Breast epithelium (tissue), 4 donors: ENCODE data around the gene IL1R2. TPM values are rescaled to one million over a fixed set of nuclear protein-coding genes. Genes with fewer than 3 reads are reported as not detected.
"Not testable (repeated sequence)": the region's sequence is repeated elsewhere in the genome, so short reads cannot be mapped to it uniquely, and the experiment has no call there.

Experiments used
- DNase-seq, 2 donors: peaks; one replicate each; pipeline ENCODE4 v3.0.0-alpha.2; 2019; ENCODE audit warnings: low spot score in 2 of 2
- H3K27ac ChIP-seq, 2 donors: fragments of 200-600 bp; sonication (generic) in 1 of 2; one replicate each; pipeline ENCODE4 v1.5.1; 2016 to 2019; ENCODE audit warnings: mild to moderate bottlenecking in 1 of 2
- H3K27me3 ChIP-seq, 2 donors: fragments of 200-600 bp; sonication (generic) in 1 of 2; one replicate each; pipeline versions ENCODE4 v1.5.1 to v1.6.0; 2017 to 2019; ENCODE audit warnings: control low read depth in 1 of 2, mild to moderate bottlenecking in 1 of 2
- H3K36me3 ChIP-seq: fragments of 200-600 bp; one replicate; pipeline ENCODE4 v1.5.1; 2019
- H3K4me1 ChIP-seq, 2 donors: fragments of 200-600 bp; sonication (generic); one replicate each; pipeline ENCODE4 v1.5.1; 2016 to 2019; ENCODE audit warnings: control low read depth in 1 of 2
- H3K4me3 ChIP-seq, 3 donors: fragments of 200-600 bp; sonication (generic); 1 replicate in 2 of 3; 2 replicates in 1 of 3; pipeline ENCODE4 v1.5.1; 2016 to 2019; ENCODE audit warnings: mild to moderate bottlenecking in 3 of 3, moderate library complexity in 2 of 3
- H3K9me3 ChIP-seq, 2 donors: fragments of 200-600 bp; sonication (generic) in 1 of 2; one replicate each; pipeline ENCODE4 v1.5.1; 2016 to 2019; ENCODE audit warnings: control low read depth in 1 of 2
- POLR2A ChIP-seq: fragments of 450-650 bp; IDR thresholded peaks from one replicate; pipeline ENCODE4 v1.6.1; 2016; ENCODE audit warnings: antibody characterized with exemption, mild to moderate bottlenecking, moderate library complexity
- POLR2AphosphoS5 ChIP-seq, 3 donors: sonication (generic); formaldehyde crosslinking; IDR thresholded peaks; one replicate each; pipeline ENCODE4 v1.6.1; 2017; ENCODE audit warnings: antibody characterized with exemption in 3 of 3
- intact Hi-C: fragments of 100-400 bp; cut with DNase I; formaldehyde crosslinking; loops from one replicate; pipeline ENCODE4 v1.15.1; 2023; ENCODE audit warnings: low total_unique reads
- total RNA-seq, 3 donors: library from RNA; depleted of rRNA; stranded (reverse); fragments of >200 nt; gene quantifications; one replicate each; pipeline ENCODE4 v1.1.0, GENCODE V29; 2016
- TF ChIP-seq, protein P1 (sequence below), 3 donors: fragments of 450-650 bp; IDR thresholded peaks; one replicate each; pipeline ENCODE4 v1.5.1; 2016 to 2017; ENCODE audit warnings: antibody characterized with exemption in 3 of 3, mild to moderate bottlenecking in 3 of 3, moderate library complexity in 3 of 3

The IL1R2 gene
- total RNA-seq, 3 donors from 2014 or later, result 8.2 to 9.8 (median 8.2) TPM

DNA sequence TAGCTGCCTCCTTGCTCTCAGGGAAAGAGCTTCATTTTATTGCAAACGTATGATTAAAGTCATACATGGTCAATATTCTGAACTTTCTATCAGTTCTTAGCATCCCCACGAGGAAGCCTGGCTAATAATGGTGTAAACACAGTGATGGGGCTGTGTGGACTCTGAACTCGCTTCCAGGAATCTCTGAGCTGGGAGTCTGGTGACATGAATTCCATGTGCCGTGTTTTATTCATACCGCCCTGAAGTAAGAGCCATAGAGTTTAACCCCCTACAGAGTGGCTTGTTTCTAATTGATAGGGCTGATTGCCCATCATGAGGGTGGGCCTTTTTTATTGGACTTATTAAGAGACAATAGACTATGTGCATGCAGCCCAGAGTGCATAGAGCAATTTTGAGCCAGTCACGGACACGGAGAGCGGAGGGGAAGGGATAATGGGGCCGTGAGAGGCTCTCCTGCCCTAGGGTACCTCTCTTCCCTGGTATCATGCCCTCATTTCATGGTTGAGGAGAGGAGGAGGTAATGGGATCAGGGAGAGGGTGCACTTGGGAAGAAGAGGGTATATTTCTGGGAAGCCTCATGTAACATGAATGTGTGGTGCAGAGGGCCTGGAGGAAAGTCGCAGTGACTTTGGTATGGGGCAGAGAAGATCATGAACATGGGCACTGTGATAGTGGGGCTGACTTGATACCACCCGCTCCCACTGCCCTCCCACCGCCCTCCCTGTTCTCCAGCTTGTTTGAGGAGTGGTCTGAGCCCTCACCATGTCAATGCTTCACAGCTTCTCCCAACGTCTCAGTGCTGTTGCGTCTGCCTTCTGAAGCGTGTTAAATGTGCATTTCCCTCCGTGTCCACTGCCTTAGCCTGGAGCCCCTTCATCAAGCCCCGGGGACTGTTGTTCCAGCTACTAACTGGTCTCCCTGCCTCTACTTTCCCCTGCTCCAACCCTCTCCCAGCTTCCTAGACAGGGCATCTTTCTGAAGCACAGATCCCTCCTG, 73.2 kb downstream of the IL1R2 start:
- Histone ChIP-seq H3K4me1 (peaks cover 2 to 21% of the 10 kb centered on the region in 2 donors), H3K36me3 (no peaks in the 10 kb centered on the region), H3K9me3 (no peaks in the 10 kb centered on the region), H3K4me3 (peak overlapping the region in 1 of 3 donors; percentile 24), H3K27me3 (no peaks in the 10 kb centered on the region), H3K27ac (peak overlapping the region; percentile 91 to 97)
- intact Hi-C loops, result loop anchor here (10.0 kb wide), 1 partner anchor 80 kb away; the partner anchor contains the start of gene IL1R1
- DNase-seq, result no peak
- no peak for TF ChIP-seq POLR2AphosphoS5 (IDR thresholded peaks at IDR 0.05)
- TF ChIP-seq, protein P1, sequence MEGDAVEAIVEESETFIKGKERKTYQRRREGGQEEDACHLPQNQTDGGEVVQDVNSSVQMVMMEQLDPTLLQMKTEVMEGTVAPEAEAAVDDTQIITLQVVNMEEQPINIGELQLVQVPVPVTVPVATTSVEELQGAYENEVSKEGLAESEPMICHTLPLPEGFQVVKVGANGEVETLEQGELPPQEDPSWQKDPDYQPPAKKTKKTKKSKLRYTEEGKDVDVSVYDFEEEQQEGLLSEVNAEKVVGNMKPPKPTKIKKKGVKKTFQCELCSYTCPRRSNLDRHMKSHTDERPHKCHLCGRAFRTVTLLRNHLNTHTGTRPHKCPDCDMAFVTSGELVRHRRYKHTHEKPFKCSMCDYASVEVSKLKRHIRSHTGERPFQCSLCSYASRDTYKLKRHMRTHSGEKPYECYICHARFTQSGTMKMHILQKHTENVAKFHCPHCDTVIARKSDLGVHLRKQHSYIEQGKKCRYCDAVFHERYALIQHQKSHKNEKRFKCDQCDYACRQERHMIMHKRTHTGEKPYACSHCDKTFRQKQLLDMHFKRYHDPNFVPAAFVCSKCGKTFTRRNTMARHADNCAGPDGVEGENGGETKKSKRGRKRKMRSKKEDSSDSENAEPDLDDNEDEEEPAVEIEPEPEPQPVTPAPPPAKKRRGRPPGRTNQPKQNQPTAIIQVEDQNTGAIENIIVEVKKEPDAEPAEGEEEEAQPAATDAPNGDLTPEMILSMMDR (IDR thresholded peaks at IDR 0.05), result no peak
- no peak for TF ChIP-seq POLR2A

DNA sequence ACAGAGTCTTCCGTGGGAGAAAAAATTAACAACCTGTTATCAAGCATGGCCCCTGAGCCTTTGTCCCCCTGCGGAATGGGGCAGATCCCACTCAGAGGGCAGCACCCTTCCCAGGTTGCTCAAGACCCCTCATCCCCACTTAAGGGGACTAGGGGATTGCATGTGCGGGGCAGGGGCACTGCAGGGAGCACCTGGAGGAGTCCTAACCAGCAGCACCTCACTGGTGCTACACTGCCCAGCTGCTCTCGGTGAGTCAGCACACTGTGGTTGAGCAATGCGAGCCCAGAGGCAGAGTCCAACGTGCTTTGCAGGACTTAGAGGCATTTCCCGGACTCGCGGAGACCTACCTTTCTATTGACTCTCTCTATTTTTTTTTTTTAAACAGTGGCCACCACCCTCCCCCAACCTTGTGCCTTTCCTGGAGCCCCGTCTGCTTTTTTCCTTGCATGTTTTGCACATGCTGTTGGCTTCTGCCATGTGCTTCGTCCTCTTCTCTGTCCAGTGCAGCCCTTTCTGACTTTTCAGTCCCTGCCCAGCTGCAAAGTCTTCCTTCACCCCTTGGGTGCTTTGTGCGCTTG, 74.0 kb downstream of the IL1R2 start:
- intact Hi-C loops, result loop anchor here (10.0 kb wide), 1 partner anchor 79 kb away; the partner anchor contains the start of gene IL1R1
- TF ChIP-seq POLR2A (no peak), POLR2AphosphoS5 (IDR thresholded peaks at IDR 0.05) (no peak)
- TF ChIP-seq, protein P1 (IDR thresholded peaks at IDR 0.05), result no peak
- no peak overlapping the region for H3K4me3 ChIP-seq
- peaks cover 2 to 21% of the 10 kb centered on the region in 2 donors for H3K4me1 ChIP-seq
- H3K36me3 ChIP-seq, result no peaks in the 10 kb centered on the region
- H3K27me3 ChIP-seq, result no peaks in the 10 kb centered on the region
- peak overlapping the region; percentile 91 to 97 for H3K27ac ChIP-seq
- DNase-seq, result no peak
- no peaks in the 10 kb centered on the region for H3K9me3 ChIP-seq

DNA sequence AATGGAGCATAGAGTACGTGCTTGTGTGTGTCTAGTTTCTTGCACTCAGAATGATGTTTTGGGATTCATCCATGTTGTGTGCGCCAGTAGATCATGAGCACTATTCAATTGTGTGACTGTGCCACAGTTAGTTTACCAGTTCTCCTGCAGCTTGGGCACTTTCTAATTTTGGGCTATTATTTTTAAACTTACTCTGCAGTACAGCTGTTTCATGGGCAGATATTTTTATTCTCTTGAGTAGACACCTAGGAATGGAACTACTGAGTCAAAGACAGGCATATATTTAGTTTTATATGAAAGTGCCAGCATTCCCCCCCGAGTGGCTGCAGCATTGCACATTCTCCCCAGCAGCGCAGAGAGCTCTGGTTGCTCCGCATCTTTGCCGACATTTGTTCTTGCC, 74.8 kb downstream of the IL1R2 start:
- Histone ChIP-seq H3K4me1 (peaks cover 2 to 21% of the 10 kb centered on the region in 2 donors), H3K27ac (no peak overlapping the region), H3K4me3 (no peak overlapping the region), H3K9me3 (no peaks in the 10 kb centered on the region), H3K36me3 (no peaks in the 10 kb centered on the region), H3K27me3 (no peaks in the 10 kb centered on the region)
- intact Hi-C loops, result loop anchor here (10.0 kb wide), 1 partner anchor 78 kb away; the partner anchor contains the start of gene IL1R1
- TF ChIP-seq POLR2A, result no peak
- no peak for TF ChIP-seq POLR2AphosphoS5 (IDR thresholded peaks at IDR 0.05)
- TF ChIP-seq, protein P1 (IDR thresholded peaks at IDR 0.05), result no peak
- DNase-seq, result no peak

DNA sequence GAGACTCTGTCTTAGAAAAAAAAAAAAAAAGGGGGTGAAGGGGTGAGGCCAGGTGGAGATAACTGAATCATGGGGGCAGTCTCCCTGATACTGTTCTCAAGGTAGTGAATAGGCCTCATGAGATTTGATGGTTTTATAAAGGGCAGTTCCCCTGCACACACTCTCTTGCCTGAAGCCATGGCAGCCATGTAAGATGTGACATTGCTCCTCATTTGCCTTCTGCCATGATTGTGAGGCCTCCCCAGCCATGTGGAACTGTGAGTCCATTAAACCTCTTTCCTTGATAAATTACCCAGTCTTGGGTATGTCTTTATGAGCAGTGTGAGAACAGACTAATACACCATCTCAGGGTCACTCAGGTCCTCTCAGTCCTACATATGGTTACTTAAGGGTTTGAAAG, 76.4 kb downstream of the IL1R2 start:
- not testable (repeated sequence) for H3K4me3 ChIP-seq, H3K36me3 ChIP-seq, H3K27me3 ChIP-seq, DNase-seq, H3K9me3 ChIP-seq, H3K27ac ChIP-seq
- H3K4me1 ChIP-seq, result peaks cover 2 to 21% of the 10 kb centered on the region in 2 donors
- intact Hi-C loops, result loop anchor here (10.0 kb wide), 1 partner anchor 77 kb away; the partner anchor contains the start of gene IL1R1

DNA sequence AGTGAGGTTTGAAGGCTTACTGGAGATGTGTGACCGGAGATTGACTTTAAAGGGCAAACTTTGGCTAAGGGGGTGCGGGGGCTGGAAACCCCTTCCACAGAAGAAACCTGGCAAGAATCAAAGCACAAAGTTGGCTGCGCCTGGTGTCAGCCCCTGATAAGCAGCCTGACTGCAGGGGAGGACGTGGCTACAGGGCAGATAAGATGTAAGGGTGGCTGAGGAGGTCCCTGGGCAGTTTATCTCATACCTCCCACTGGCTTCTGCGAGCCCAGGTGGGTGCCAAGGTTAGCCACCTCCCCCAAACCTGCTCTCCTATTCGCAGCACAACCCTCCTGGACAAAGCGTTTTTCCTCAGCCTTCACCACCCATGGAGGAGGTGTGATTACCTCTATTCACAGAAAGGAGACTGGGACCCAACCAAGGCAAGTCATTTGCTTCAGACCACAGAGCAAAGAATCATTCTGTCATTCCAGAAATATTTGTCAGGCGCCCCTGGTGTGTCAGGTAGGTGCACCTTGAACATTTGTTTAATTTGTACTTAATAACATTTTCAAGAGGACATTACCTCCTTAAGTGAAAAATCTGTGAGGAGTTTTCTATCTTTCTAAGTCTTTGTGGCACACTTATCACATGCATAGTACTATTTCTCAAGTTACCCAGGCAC, 77.7 kb downstream of the IL1R2 start:
- no peak overlapping the region for H3K4me3 ChIP-seq
- no peaks in the 10 kb centered on the region for H3K9me3 ChIP-seq
- intact Hi-C loops, result loop anchor here (10.0 kb wide), 1 partner anchor 75 kb away; the partner anchor contains the start of gene IL1R1
- peaks cover 0 to 12% of the 10 kb centered on the region in 2 donors for H3K4me1 ChIP-seq
- peak overlapping the region in 1 of 2 donors; percentile 81 for H3K27ac ChIP-seq
- H3K36me3 ChIP-seq, result no peaks in the 10 kb centered on the region
- no peaks in the 10 kb centered on the region for H3K27me3 ChIP-seq
- no peak for TF ChIP-seq POLR2AphosphoS5 (IDR thresholded peaks at IDR 0.05)
- TF ChIP-seq POLR2A, result no peak
- TF ChIP-seq, protein P1 (IDR thresholded peaks at IDR 0.05), result no peak
- DNase-seq, result no peak
